GM21360 (cell line): ENCODE measurements around the gene RND2.

ENCODE experiments used
- ATAC-seq: cut with Tn5 transposase; IDR thresholded peaks from one replicate; pipeline ENCODE4 v1.9.1; 2021; ENCODE audit warnings: mild to moderate bottlenecking, moderate library complexity; ENCODE audit not compliant: unreplicated experiment

The RND2 gene

GRCh38 chr17:43003542-43004172 lies 21.4 kb upstream of the RND2 start:
- ATAC-seq, result no peak

GRCh38 chr17:43006639-43007551 lies 18.1 kb upstream of the RND2 start, which contains the start of gene IFI35:
Gene IFI35 (plus strand): TSS chr17:43006784. CDS start chr17:43006948, 164 bp downstream.
- peak; percentile 72 for ATAC-seq

GRCh38 chr17:43010667-43011308 lies 14.2 kb upstream of the RND2 start:
- no peak for ATAC-seq

- ATAC-seq, result no peak
Observed at GRCh38 chr17:43011728-43012472, 13.1 kb upstream of the RND2 start.

- ATAC-seq, result no peak
Observed at GRCh38 chr17:43013296-43013695, 11.7 kb upstream of the RND2 start.

GRCh38 chr17:43014020-43014648 lies 10.9 kb upstream of the RND2 start:
- no peak for ATAC-seq

- no peak for ATAC-seq
Observed at GRCh38 chr17:43014649-43015542, 10.1 kb upstream of the RND2 start.

GRCh38 chr17:43015579-43015978 lies 9.5 kb upstream of the RND2 start:
- ATAC-seq, result no peak

- no peak for ATAC-seq
Observed at GRCh38 chr17:43016216-43016615, 8.8 kb upstream of the RND2 start.

GRCh38 chr17:43018008-43018853 lies 6.8 kb upstream of the RND2 start:
- no peak for ATAC-seq

- ATAC-seq, result no peak
Observed at GRCh38 chr17:43018932-43019331, 6.1 kb upstream of the RND2 start.

- no peak for ATAC-seq
Observed at GRCh38 chr17:43019418-43019817, 5.6 kb upstream of the RND2 start.

GRCh38 chr17:43020030-43020621 lies 4.9 kb upstream of the RND2 start:
- no peak for ATAC-seq

GRCh38 chr17:43020789-43021740 lies 4.0 kb upstream of the RND2 start:
- no peak for ATAC-seq

- ATAC-seq, result no peak
Observed at GRCh38 chr17:43021741-43022512, 3.1 kb upstream of the RND2 start, which contains the start of gene VAT1. Gene VAT1 (minus strand): TSS chr17:43022385. CDS start chr17:43022322, 63 bp downstream.

- no peak for ATAC-seq
Observed at GRCh38 chr17:43025290-43025657, 243 bp downstream of the RND2 start.
